Aortic smooth muscle cell (primary cell): ENCODE data around the gene PPAT. TPM values are rescaled to one million over a fixed set of nuclear protein-coding genes. Genes with fewer than 3 reads are reported as not detected.

Experiments
- total RNA-seq: library from RNA; depleted of rRNA; stranded (reverse); fragments of >200 nt; gene quantifications from 2 replicates; pipeline ENCODE4 v1.2.3, GENCODE V29; 2014

The PPAT gene
- total RNA-seq, result 8.5 and 10.8 TPM in 2 replicates

GRCh38 chr4:56435140-56435926 is at the start of gene PPAT:
PPAT (minus strand) TSS chr4:56435615; CDS start chr4:56435477, 138 bp downstream.

GRCh38 chr4:56467284-56468096 is 32.1 kb upstream of the PPAT start, which contains the start of gene SRP72:
SRP72 (plus strand) TSS chr4:56467617; CDS start chr4:56467636, 19 bp downstream.

GRCh38 chr4:56387023-56388001 is 48.1 kb downstream of the PPAT start, which contains the start of gene AASDH:
AASDH (minus strand) TSS chr4:56387491; CDS start chr4:56384299, 3,192 bp downstream.

Other genes starting within 250 kb of the PPAT start
- 14.4 and 15.1 TPM in 2 replicates for gene AASDH, start 48.1 kb downstream of the PPAT start, total RNA-seq
- gene PAICS, start 645 bp upstream of the PPAT start, total RNA-seq, result 16.9 and 17.5 TPM in 2 replicates
- 62.4 and 74.5 TPM in 2 replicates for gene SRP72, start 32.0 kb upstream of the PPAT start, total RNA-seq
- gene ARL9, start 70.2 kb upstream of the PPAT start, total RNA-seq, result 0.13 and 0.19 TPM in 2 replicates
- gene HOPX, start 245.7 kb upstream of the PPAT start, total RNA-seq, result 0.26 and 0.68 TPM in 2 replicates